Measurements from ENCODE around the gene CSH1. TPM values are rescaled to one million over a fixed set of nuclear protein-coding genes. Genes with fewer than 3 reads are reported as not detected.

Gene CSH1
- total RNA-seq, 2 experiments from 2014 or later, result not detected

DNA sequence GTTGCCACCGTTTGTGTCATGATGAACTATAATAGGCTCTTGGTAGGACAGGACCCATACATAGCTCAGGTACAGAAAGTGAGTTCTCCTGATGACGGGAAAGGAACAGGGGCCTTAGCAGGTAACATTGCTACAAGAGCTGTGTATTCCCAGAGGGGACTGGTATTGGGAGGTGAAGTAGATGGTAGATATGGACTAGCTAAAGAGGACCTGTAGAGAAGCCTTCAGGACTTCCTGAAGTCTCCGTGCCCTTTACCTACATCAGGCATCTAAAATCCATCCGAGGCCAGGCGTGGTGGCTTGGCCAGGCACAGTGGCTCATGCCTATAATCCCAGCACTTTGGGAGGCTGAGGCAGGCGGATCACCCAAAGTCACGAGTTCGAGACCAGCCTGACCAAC is 41.2 kb downstream of the CSH1 start:
- Mint-ChIP-seq H3K9me3 (ENCODE audit: insufficient read depth) (no peaks in the 10 kb centered on the region), H3K27ac (no peak overlapping the region), H3K27me3 (ENCODE audit: low read depth) (peaks cover 23% of the 10 kb centered on the region), H3K4me1 (ENCODE audit: low read depth) (no peaks in the 10 kb centered on the region), H3K4me3 (no peak overlapping the region), H3K36me3 (ENCODE audit: low read depth) (no peaks in the 10 kb centered on the region)
- POLR2A ChIA-PET, result no interaction called here
- DNase-seq (no peak), ATAC-seq (no peak)
- CTCF ChIA-PET, result interaction anchor here (1.0 to 2.1 kb wide), 3 partner anchors 10 to 26 kb away, joined by 3 to 15 read pairs (median 3); partner anchors contain the start of gene GH2

- ChIA-PET CTCF (interaction anchor here (1.0 to 2.1 kb wide), 3 partner anchors 11 to 27 kb away, joined by 3 to 15 read pairs (median 3); partner anchors contain the start of gene GH2), POLR2A (no interaction called here)
- ATAC-seq (no peak), DNase-seq (no peak)
- Mint-ChIP-seq H3K27ac (no peak overlapping the region), H3K4me1 (ENCODE audit: low read depth) (peaks cover 1% of the 10 kb centered on the region), H3K9me3 (ENCODE audit: insufficient read depth) (no peaks in the 10 kb centered on the region), H3K36me3 (ENCODE audit: low read depth) (no peaks in the 10 kb centered on the region), H3K27me3 (ENCODE audit: low read depth) (peaks cover 22% of the 10 kb centered on the region), H3K4me3 (no peak overlapping the region)
These were observed 41.7 kb downstream of the CSH1 start for GRCh38 chr17:63854709-63855108.

GRCh38 chr17:63853260-63853659 is 43.1 kb downstream of the CSH1 start:
- Mint-ChIP-seq H3K27me3 (ENCODE audit: low read depth) (peaks cover 16% of the 10 kb centered on the region), H3K27ac (no peak overlapping the region), H3K36me3 (ENCODE audit: low read depth) (peaks cover 1% of the 10 kb centered on the region), H3K4me3 (no peak overlapping the region), H3K9me3 (ENCODE audit: insufficient read depth) (peaks cover under 1% of the 10 kb centered on the region), H3K4me1 (ENCODE audit: low read depth) (peaks cover 12% of the 10 kb centered on the region)
- no peak for DNase-seq
- ChIA-PET POLR2A (interaction anchor here (1.0 kb wide), 1 partner anchor 15 kb away, joined by 3 read pairs; no protein-coding TSS in a partner anchor), CTCF (no interaction called here)
- no peak for ATAC-seq

DNA sequence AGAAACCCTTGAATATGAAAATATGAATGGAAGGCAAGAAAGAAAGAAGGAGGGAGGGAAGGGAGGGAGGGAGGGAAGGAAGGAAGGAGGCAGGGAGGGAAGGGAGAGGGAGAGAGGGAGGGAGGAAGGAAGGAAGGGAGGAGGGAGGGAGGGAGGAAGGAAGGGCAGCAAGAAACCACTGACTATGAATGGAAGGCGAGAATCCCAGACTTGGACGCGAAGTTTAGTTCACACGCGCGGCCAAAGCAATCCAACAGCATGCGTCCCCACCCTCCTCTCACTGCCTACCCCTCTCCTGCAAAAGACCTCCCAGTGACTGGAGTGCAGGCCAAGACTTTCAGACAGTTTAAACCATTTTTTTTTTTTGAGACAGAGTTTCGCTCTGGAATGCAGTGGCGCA is 46.0 kb downstream of the CSH1 start:
- Mint-ChIP-seq H3K27me3 (ENCODE audit: low read depth) (peaks cover 16% of the 10 kb centered on the region), H3K4me1 (ENCODE audit: low read depth) (peaks cover 18% of the 10 kb centered on the region), H3K9me3 (ENCODE audit: insufficient read depth) (peaks cover 5% of the 10 kb centered on the region), H3K27ac (no peak overlapping the region), H3K36me3 (ENCODE audit: low read depth) (peaks cover 6% of the 10 kb centered on the region), H3K4me3 (no peak overlapping the region)
- no peak for ATAC-seq
- DNase-seq, result no peak
- ChIA-PET POLR2A (no interaction called here), CTCF (interaction anchor here (2.3 to 4.9 kb wide), 3 partner anchors 9 to 179 kb away, joined by 6 to 47 read pairs (median 43); no protein-coding TSS in a partner anchor)

DNA sequence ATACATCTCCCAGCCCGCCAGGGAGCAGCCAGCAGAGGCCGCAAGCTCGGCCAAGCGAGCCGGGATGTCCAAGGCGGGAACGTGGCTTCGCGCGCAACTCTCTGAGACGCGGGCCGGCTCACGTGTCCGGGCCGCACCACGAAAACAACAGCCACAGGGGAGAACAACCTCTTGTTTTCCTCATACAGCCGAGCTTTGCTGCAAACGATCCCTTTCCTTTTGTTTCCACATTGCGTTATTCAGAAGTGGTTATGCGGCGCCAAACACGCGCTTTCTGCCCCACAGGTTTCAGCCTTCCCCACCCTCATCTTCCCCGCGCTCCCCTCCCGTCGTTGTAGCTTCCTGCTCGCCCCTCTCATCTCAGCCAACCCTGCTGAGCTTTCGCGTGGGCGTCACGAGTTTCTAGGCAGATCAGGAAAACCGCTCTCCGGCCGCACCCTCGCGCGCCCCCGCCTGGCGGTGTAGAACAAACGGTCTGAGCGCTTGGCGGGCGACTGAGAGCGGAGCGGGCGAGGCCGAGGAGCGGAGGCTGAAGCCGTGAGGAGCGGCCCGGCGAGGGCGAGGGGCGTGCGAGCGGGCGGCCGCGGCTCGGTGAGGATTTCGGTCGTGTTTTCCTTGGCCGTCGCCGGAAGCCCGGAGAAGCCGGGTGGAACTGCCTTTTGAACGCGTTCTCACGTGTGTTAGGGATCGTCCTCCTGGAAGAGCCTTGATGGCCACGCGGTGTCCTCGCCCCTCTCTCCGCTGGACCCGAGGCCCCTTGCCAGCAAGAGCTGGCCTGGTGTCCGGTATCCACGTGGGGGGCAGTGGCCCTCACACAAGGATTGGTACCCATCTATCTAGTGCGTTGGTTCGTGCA is 47.3 kb downstream of the CSH1 start:
- ChIA-PET CTCF (interaction anchor here (0.5 to 4.9 kb wide), 31 partner anchors 8 to 349 kb away, joined by 3 to 47 read pairs (median 4); partner anchors contain the start of genes CCDC47, ICAM2 and PSMC5), POLR2A (interaction anchor here (0.5 to 1.8 kb wide), 3 partner anchors 9 to 98 kb away, joined by 4 to 5 read pairs (median 4); no protein-coding TSS in a partner anchor)
- peak; percentile 97 for ATAC-seq
- peaks cover 6% of the 10 kb centered on the region for H3K36me3 Mint-ChIP-seq (ENCODE audit: low read depth)
- H3K27me3 Mint-ChIP-seq (ENCODE audit: low read depth), result peaks cover 14% of the 10 kb centered on the region
- H3K4me1 Mint-ChIP-seq (ENCODE audit: low read depth), result peaks cover 21% of the 10 kb centered on the region
- H3K9me3 Mint-ChIP-seq (ENCODE audit: insufficient read depth), result peaks cover 5% of the 10 kb centered on the region
- DNase-seq, result peak; percentile 96
- H3K4me3 Mint-ChIP-seq, result peak overlapping the region; percentile 63
- H3K27ac Mint-ChIP-seq, result peak overlapping the region; percentile 97

GRCh38 chr17:63847525-63848249 is 48.7 kb downstream of the CSH1 start:
- DNase-seq (no peak), ATAC-seq (no peak)
- Mint-ChIP-seq H3K27ac (peak overlapping the region; percentile 97), H3K27me3 (ENCODE audit: low read depth) (peaks cover 11% of the 10 kb centered on the region), H3K36me3 (ENCODE audit: low read depth) (peaks cover 6% of the 10 kb centered on the region), H3K9me3 (ENCODE audit: insufficient read depth) (peaks cover 5% of the 10 kb centered on the region), H3K4me1 (ENCODE audit: low read depth) (peaks cover 27% of the 10 kb centered on the region), H3K4me3 (peak overlapping the region; percentile 63)
- ChIA-PET POLR2A (interaction anchor here (1.8 kb wide), 1 partner anchor 11 kb away, joined by 5 read pairs; no protein-coding TSS in a partner anchor), CTCF (interaction anchor here (0.9 to 4.9 kb wide), 10 partner anchors 9 to 177 kb away, joined by 3 to 47 read pairs (median 6); partner anchors contain the start of genes FTSJ3, GH2 and PSMC5)

- Mint-ChIP-seq H3K27me3 (ENCODE audit: low read depth) (peaks cover 4% of the 10 kb centered on the region), H3K4me3 (no peak overlapping the region), H3K9me3 (ENCODE audit: insufficient read depth) (peaks cover 5% of the 10 kb centered on the region), H3K36me3 (ENCODE audit: low read depth) (peaks cover 19% of the 10 kb centered on the region), H3K4me1 (ENCODE audit: low read depth) (peaks cover 36% of the 10 kb centered on the region), H3K27ac (no peak overlapping the region)
- ChIA-PET CTCF (interaction anchor here (4.9 kb wide), 1 partner anchor 19 kb away, joined by 43 read pairs; no protein-coding TSS in a partner anchor), POLR2A (interaction anchor here (8.0 kb wide), 1 partner anchor 17 kb away, joined by 124 read pairs; the partner anchor contains the start of genes FTSJ3 and PSMC5)
- DNase-seq (no peak), ATAC-seq (no peak)
These were observed 50.9 kb downstream of the CSH1 start for GRCh38 chr17:63845509-63845908.

Other genes starting within 250 kb of the CSH1 start
- gene LIMD2, start 196.4 kb downstream of the CSH1 start, total RNA-seq, result 100 to 1,000 TPM; 308 to 309 TPM
- 10 to 100 TPM; 46.0 to 49.9 TPM for gene STRADA, start 154.8 kb downstream of the CSH1 start, total RNA-seq
- 10 to 100 TPM; 59.4 to 61.1 TPM for gene CCDC47, start 123.0 kb downstream of the CSH1 start, total RNA-seq
- 100 to 1,000 TPM; 106 to 116 TPM for gene DDX42, start 122.4 kb downstream of the CSH1 start, total RNA-seq
- 100 to 1,000 TPM; 176 to 179 TPM for gene PSMC5, start 69.1 kb downstream of the CSH1 start, total RNA-seq
- 10 to 100 TPM; 58.7 to 62.2 TPM for gene FTSJ3, start 68.9 kb downstream of the CSH1 start, total RNA-seq
- 100 to 1,000 TPM; 130 to 136 TPM for gene SMARCD2, start 53.9 kb downstream of the CSH1 start, total RNA-seq
- not detected for gene CSH2, start 22.9 kb downstream of the CSH1 start, total RNA-seq
- not detected for gene GH2, start 14.6 kb downstream of the CSH1 start, total RNA-seq
- gene CSHL1, start 14.7 kb upstream of the CSH1 start, total RNA-seq, result not detected
- not detected for gene GH1, start 22.3 kb upstream of the CSH1 start, total RNA-seq
- gene CD79B, start 35.8 kb upstream of the CSH1 start, total RNA-seq, result 10 to 100 TPM; 21.7 to 22.5 TPM
- not detected for gene SCN4A, start 76.3 kb upstream of the CSH1 start, total RNA-seq
- 1 to 10 TPM in 1 of 2 experiments, under 1 TPM in 1; 0.97 to 1.3 TPM for gene PRR29, start 101.8 kb upstream of the CSH1 start, total RNA-seq
- gene ICAM2, start 124.1 kb upstream of the CSH1 start, total RNA-seq, result 10 to 100 TPM; 48.4 to 51.3 TPM
- 10 to 100 TPM; 13.0 to 17.9 TPM for gene ERN1, start 233.6 kb upstream of the CSH1 start, total RNA-seq

All from activated CD8-positive, alpha-beta T cell treated with anti-CD3 and anti-CD28 coated beads, Interleukin-2, amount 10 ng/mL, durations not matched to agents 7 days and 5 days (primary cell).